BLaER1 (cell line): ENCODE data around the gene CLEC5A.

Source experiments
- H3K27ac ChIP-seq: shearing (Covaris generic); formaldehyde crosslinking; 2 replicates; pipeline ENCODE4 v1.8.1; 2022
- H3K27me3 ChIP-seq: shearing (Covaris generic); formaldehyde crosslinking; 2 replicates; pipeline ENCODE4 v1.8.1; 2022
- H3K36me3 ChIP-seq: shearing (Covaris generic); formaldehyde crosslinking; 2 replicates; pipeline ENCODE4 v1.8.1; 2022
- H3K4me1 ChIP-seq: shearing (Covaris generic); formaldehyde crosslinking; 2 replicates; pipeline ENCODE4 v1.8.1; 2022
- H3K4me2 ChIP-seq: shearing (Covaris generic); formaldehyde crosslinking; 2 replicates; pipeline ENCODE4 v1.8.1; 2022
- H3K4me3 ChIP-seq: shearing (Covaris generic); formaldehyde crosslinking; 2 replicates; pipeline ENCODE4 v1.8.1; 2022
- H3K9ac ChIP-seq: shearing (Covaris generic); formaldehyde crosslinking; 2 replicates; pipeline ENCODE4 v1.8.1; 2022
- H3K9me3 ChIP-seq: shearing (Covaris generic); formaldehyde crosslinking; 2 replicates; pipeline ENCODE4 v1.8.1; 2022
- H4K20me1 ChIP-seq: shearing (Covaris generic); formaldehyde crosslinking; 2 replicates; pipeline ENCODE4 v1.8.1; 2022
- Cebpa-rat ChIP-seq: shearing (Covaris generic); IDR thresholded peaks from 2 replicates; pipeline ENCODE4 v1.8.1; 2022

CLEC5A gene

GRCh38 chr7:141976524-141977245 lies 29.9 kb upstream of the CLEC5A start:
- TF ChIP-seq Cebpa-rat, result no peak

GRCh38 chr7:141975806-141976523 lies 29.2 kb upstream of the CLEC5A start:
- H3K27ac ChIP-seq, result no peak overlapping the region; the same call in 1 of the 2 replicates
- peak overlapping the region; percentile 59 for H3K4me3 ChIP-seq
- H3K4me2 ChIP-seq, result peak overlapping the region; percentile 64
- H3K27me3 ChIP-seq, result no peaks in the 10 kb centered on the region
- H3K9me3 ChIP-seq, result no peaks in the 10 kb centered on the region
- H4K20me1 ChIP-seq, result no peaks in the 10 kb centered on the region
- TF ChIP-seq Cebpa-rat, result no peak
- H3K36me3 ChIP-seq, result no peaks in the 10 kb centered on the region
- H3K4me1 ChIP-seq, result peaks cover 32% of the 10 kb centered on the region
- H3K9ac ChIP-seq, result peak overlapping the region; percentile 18; the same call in 1 of the 2 replicates

More at GRCh38 chr7:141976524-141977245, 29.9 kb upstream of the CLEC5A start:
- Histone ChIP-seq H3K27me3 (no peaks in the 10 kb centered on the region), H3K4me1 (peaks cover 32% of the 10 kb centered on the region), H3K9ac (no peak overlapping the region), H3K36me3 (no peaks in the 10 kb centered on the region), H3K4me3 (peak overlapping the region; percentile 59), H4K20me1 (no peaks in the 10 kb centered on the region), H3K9me3 (peaks cover 2% of the 10 kb centered on the region; the same call in 1 of the 2 replicates), H3K27ac (no peak overlapping the region), H3K4me2 (peak overlapping the region; percentile 64)

- H3K4me3 ChIP-seq, result no peak overlapping the region
- H3K4me1 ChIP-seq, result peaks cover 31% of the 10 kb centered on the region
- H3K36me3 ChIP-seq, result no peaks in the 10 kb centered on the region
- no peaks in the 10 kb centered on the region for H4K20me1 ChIP-seq
- no peaks in the 10 kb centered on the region for H3K9me3 ChIP-seq
- H3K9ac ChIP-seq, result no peak overlapping the region
- no peak overlapping the region for H3K27ac ChIP-seq
- no peak overlapping the region for H3K4me2 ChIP-seq
- H3K27me3 ChIP-seq, result no peaks in the 10 kb centered on the region
- no peak for TF ChIP-seq Cebpa-rat
Measured at GRCh38 chr7:141974831-141975230, 28.1 kb upstream of the CLEC5A start.

GRCh38 chr7:141973673-141974072 lies 26.9 kb upstream of the CLEC5A start, which contains the start of gene TAS2R38:
TSS of gene TAS2R38 (minus strand) at chr7:141973773. CDS start at chr7:141973689, 84 bp downstream.
- no peaks in the 10 kb centered on the region for H3K27me3 ChIP-seq
- no peak within 1 kb of the TSS for H3K9ac ChIP-seq
- H3K4me3 ChIP-seq, result no peak within 1 kb of the TSS
- H3K27ac ChIP-seq, result no peak within 1 kb of the TSS
- peaks cover 19% of the 10 kb centered on the region for H3K4me1 ChIP-seq
- no peak within 1 kb of the TSS for H3K4me2 ChIP-seq
- TF ChIP-seq Cebpa-rat, result no peak
- H3K36me3 ChIP-seq, result no peaks in the 10 kb centered on the region
- H3K9me3 ChIP-seq, result no peaks in the 10 kb centered on the region
- no peaks in the 10 kb centered on the region for H4K20me1 ChIP-seq

GRCh38 chr7:141960687-141961422 lies 14.1 kb upstream of the CLEC5A start:
- Histone ChIP-seq H3K36me3 (no peaks in the 10 kb centered on the region), H3K27ac (peak overlapping the region; percentile 29; the same call in 1 of the 2 replicates), H3K4me2 (peak overlapping the region; percentile 62), H3K4me3 (no peak overlapping the region), H3K4me1 (peaks cover 35% of the 10 kb centered on the region), H3K9me3 (peaks cover 16% of the 10 kb centered on the region), H4K20me1 (no peaks in the 10 kb centered on the region), H3K9ac (no peak overlapping the region), H3K27me3 (no peaks in the 10 kb centered on the region)
- no peak; the same call in 1 of the 2 replicates for TF ChIP-seq Cebpa-rat

GRCh38 chr7:141956084-141956483 lies 9.3 kb upstream of the CLEC5A start:
- H3K27ac ChIP-seq, result peak overlapping the region; percentile 77

GRCh38 chr7:141954334-141954733 lies 7.6 kb upstream of the CLEC5A start:
- Histone ChIP-seq H3K4me1 (peaks cover 25% of the 10 kb centered on the region), H4K20me1 (no peaks in the 10 kb centered on the region), H3K4me3 (no peak overlapping the region), H3K9ac (no peak overlapping the region), H3K27me3 (no peaks in the 10 kb centered on the region), H3K36me3 (no peaks in the 10 kb centered on the region), H3K27ac (peak overlapping the region; percentile 24; the same call in 1 of the 2 replicates), H3K4me2 (no peak overlapping the region), H3K9me3 (peaks cover 6% of the 10 kb centered on the region; the same call in 1 of the 2 replicates)
- TF ChIP-seq Cebpa-rat, result no peak

More at GRCh38 chr7:141956084-141956483, 9.3 kb upstream of the CLEC5A start:
- no peak; the same call in 1 of the 2 replicates for TF ChIP-seq Cebpa-rat
- peak overlapping the region; percentile 60 for H3K4me2 ChIP-seq
- no peak overlapping the region for H3K9ac ChIP-seq
- no peaks in the 10 kb centered on the region for H3K36me3 ChIP-seq
- peaks cover 6% of the 10 kb centered on the region; the same call in 1 of the 2 replicates for H3K9me3 ChIP-seq
- no peaks in the 10 kb centered on the region for H3K27me3 ChIP-seq
- no peaks in the 10 kb centered on the region for H4K20me1 ChIP-seq
- no peak overlapping the region for H3K4me3 ChIP-seq
- H3K4me1 ChIP-seq, result peaks cover 38% of the 10 kb centered on the region

GRCh38 chr7:141952461-141952860 lies 5.7 kb upstream of the CLEC5A start:
- peaks cover 4% of the 10 kb centered on the region; the same call in 1 of the 2 replicates for H3K9me3 ChIP-seq
- no peak for TF ChIP-seq Cebpa-rat
- no peaks in the 10 kb centered on the region for H3K36me3 ChIP-seq
- H3K4me3 ChIP-seq, result no peak overlapping the region
- H4K20me1 ChIP-seq, result no peaks in the 10 kb centered on the region
- no peaks in the 10 kb centered on the region for H3K27me3 ChIP-seq
- no peak overlapping the region for H3K27ac ChIP-seq
- no peak overlapping the region for H3K4me2 ChIP-seq
- peaks cover 22% of the 10 kb centered on the region for H3K4me1 ChIP-seq
- H3K9ac ChIP-seq, result no peak overlapping the region

GRCh38 chr7:141950806-141951205 lies 4.0 kb upstream of the CLEC5A start:
- no peaks in the 10 kb centered on the region for H3K9me3 ChIP-seq
- peaks cover 5% of the 10 kb centered on the region for H3K4me1 ChIP-seq
- H3K9ac ChIP-seq, result no peak overlapping the region
- no peak for TF ChIP-seq Cebpa-rat
- no peak overlapping the region for H3K4me2 ChIP-seq
- no peak overlapping the region for H3K4me3 ChIP-seq
- no peaks in the 10 kb centered on the region for H3K27me3 ChIP-seq
- H3K36me3 ChIP-seq, result no peaks in the 10 kb centered on the region
- H4K20me1 ChIP-seq, result no peaks in the 10 kb centered on the region
- H3K27ac ChIP-seq, result no peak overlapping the region
